Astrocyte (in vitro differentiated cells and primary cell): ENCODE results near the gene UTP18. TPM values are rescaled to one million over a fixed set of nuclear protein-coding genes. Genes with fewer than 3 reads are reported as not detected.
"Not testable (repeated sequence)": the region's sequence is repeated elsewhere in the genome, so short reads cannot be mapped to it uniquely, and the experiment has no call there.

Source experiments
- DNase-seq: peaks from one replicate; pipeline ENCODE4 v3.0.0-alpha.2; 2010; ENCODE audit warnings: low read depth
- FAIRE-seq: peaks from 2 replicates; lab custom pipeline; 2011; peaks lifted over from hg19 to GRCh38; lab: Jason Lieb, UNC
- H2AFZ ChIP-seq: 2 replicates; pipeline ENCODE4 v1.6.0; 2012; ENCODE audit warnings: low read depth, low read length, inconsistent platforms
- H3K27ac ChIP-seq: 2 replicates; pipeline ENCODE4 v1.5.1; 2011; ENCODE audit warnings: low read depth, low read length, inconsistent platforms
- H3K27me3 ChIP-seq: 2 replicates; pipeline ENCODE4 v1.6.0; 2011; ENCODE audit warnings: low read length, inconsistent platforms; ENCODE audit not compliant: insufficient read depth
- H3K36me3 ChIP-seq: 2 replicates; pipeline ENCODE4 v1.5.1; 2011; ENCODE audit warnings: low read length, inconsistent platforms; ENCODE audit not compliant: insufficient read depth
- H3K4me1 ChIP-seq: 2 replicates; pipeline ENCODE4 v1.5.1; 2011; ENCODE audit warnings: low read length, inconsistent platforms; ENCODE audit not compliant: insufficient read depth
- H3K4me2 ChIP-seq: 2 replicates; pipeline ENCODE4 v1.6.0; 2012; ENCODE audit warnings: low read length, inconsistent platforms
- H3K4me3 ChIP-seq: 2 replicates; pipeline ENCODE4 v1.5.1; 2011; ENCODE audit warnings: low read depth, mild to moderate bottlenecking, low read length, inconsistent platforms; ENCODE audit not compliant: insufficient read depth
- H3K79me2 ChIP-seq: 2 replicates; pipeline ENCODE4 v1.6.0; 2012; ENCODE audit warnings: mild to moderate bottlenecking, low read length, inconsistent platforms; ENCODE audit not compliant: insufficient read depth
- H3K9ac ChIP-seq: 2 replicates; pipeline ENCODE4 v1.6.0; 2012; ENCODE audit warnings: mild to moderate bottlenecking, low read length, inconsistent platforms
- H3K9me3 ChIP-seq: 2 replicates; pipeline ENCODE4 v1.5.1; 2012; ENCODE audit warnings: low read depth, mild to moderate bottlenecking, low read length, inconsistent platforms; ENCODE audit not compliant: insufficient read depth
- H4K20me1 ChIP-seq: 2 replicates; pipeline ENCODE4 v1.6.0; 2012; ENCODE audit warnings: low read length, inconsistent platforms; ENCODE audit not compliant: insufficient read depth
- H3K27ac Mint-ChIP-seq: one replicate; pipeline ENCODE4 v1.8.0; 2021; ENCODE audit warnings: mild to moderate bottlenecking, mixed read lengths; ENCODE audit not compliant: unreplicated experiment
- H3K27me3 Mint-ChIP-seq: one replicate; pipeline ENCODE4 v1.8.0; 2021; ENCODE audit warnings: low read depth, mixed read lengths; ENCODE audit not compliant: unreplicated experiment
- H3K36me3 Mint-ChIP-seq: one replicate; pipeline ENCODE4 v1.8.0; 2021; ENCODE audit warnings: low read depth, mixed read lengths; ENCODE audit not compliant: unreplicated experiment
- H3K4me1 Mint-ChIP-seq: one replicate; pipeline ENCODE4 v1.8.0; 2021; ENCODE audit warnings: low read depth, mixed read lengths; ENCODE audit not compliant: unreplicated experiment
- H3K4me3 Mint-ChIP-seq: one replicate; pipeline ENCODE4 v1.8.0; 2021; ENCODE audit warnings: mild to moderate bottlenecking, moderate library complexity, mixed read lengths; ENCODE audit not compliant: unreplicated experiment
- H3K9me3 Mint-ChIP-seq: one replicate; pipeline ENCODE4 v1.8.0; 2021; ENCODE audit warnings: mild to moderate bottlenecking, mixed read lengths; ENCODE audit not compliant: unreplicated experiment
- EZH2 ChIP-seq: IDR thresholded peaks from 2 replicates; pipeline ENCODE4 v1.6.1; 2012; ENCODE audit warnings: mild to moderate bottlenecking, low read length, inconsistent platforms; ENCODE audit not compliant: insufficient read depth
- total RNA-seq: library from RNA; stranded (reverse); gene quantifications from 2 replicates; pipeline ENCODE4 v1.2.1, GENCODE V29; 2021
- TF ChIP-seq, protein P1 (sequence below): IDR thresholded peaks from 2 replicates; pipeline ENCODE4 v1.5.1; 2011; ENCODE audit warnings: low read depth, mild to moderate bottlenecking, inconsistent platforms, low read length, moderate library complexity; ENCODE audit not compliant: insufficient read depth

Gene UTP18
- total RNA-seq, 1 donor from 2014 or later, result 35.0 TPM

DNA sequence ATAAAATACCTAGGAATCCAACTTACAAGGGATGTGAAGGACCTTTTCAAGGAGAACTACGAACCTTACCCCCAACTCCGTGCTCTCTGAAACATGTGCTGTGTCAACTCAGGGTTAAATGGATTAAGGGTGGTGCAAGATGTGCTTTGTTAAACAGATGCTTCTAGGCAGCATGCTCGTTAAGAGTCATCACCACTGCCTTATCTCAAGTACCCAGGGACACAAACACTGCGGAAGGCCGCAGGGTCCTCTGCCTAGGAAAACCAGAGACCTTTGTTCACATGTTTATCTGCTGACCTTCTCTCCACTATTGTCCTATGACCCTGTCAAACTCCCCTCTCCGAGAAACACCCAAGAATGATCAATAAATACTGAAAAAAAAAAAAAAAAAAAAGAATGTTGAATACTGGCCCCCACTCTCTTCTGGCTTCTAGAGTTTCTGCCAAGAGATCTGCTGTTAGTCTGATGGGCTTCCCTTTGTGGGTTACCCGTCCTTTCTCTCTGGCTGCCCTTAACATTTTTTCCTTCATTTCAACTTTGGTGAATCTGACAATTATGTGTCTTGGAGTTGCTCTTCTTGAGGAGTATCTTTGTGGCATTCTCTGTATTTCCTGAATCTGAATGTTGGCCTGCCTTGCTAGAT is 70.6 kb downstream of the UTP18 start:
- H3K4me3 Mint-ChIP-seq, H3K4me2 ChIP-seq, H3K9me3 ChIP-seq, H3K27ac Mint-ChIP-seq, H3K27me3 ChIP-seq, H3K36me3 Mint-ChIP-seq, H3K79me2 ChIP-seq, H3K4me1 ChIP-seq, H2AFZ ChIP-seq, H3K4me1 Mint-ChIP-seq, H3K9ac ChIP-seq, DNase-seq, H4K20me1 ChIP-seq, FAIRE-seq, H3K36me3 ChIP-seq, H3K4me3 ChIP-seq, H3K27ac ChIP-seq, H3K27me3 Mint-ChIP-seq: not testable (repeated sequence)
- peaks cover 14% of the 10 kb centered on the region for H3K9me3 Mint-ChIP-seq

DNA sequence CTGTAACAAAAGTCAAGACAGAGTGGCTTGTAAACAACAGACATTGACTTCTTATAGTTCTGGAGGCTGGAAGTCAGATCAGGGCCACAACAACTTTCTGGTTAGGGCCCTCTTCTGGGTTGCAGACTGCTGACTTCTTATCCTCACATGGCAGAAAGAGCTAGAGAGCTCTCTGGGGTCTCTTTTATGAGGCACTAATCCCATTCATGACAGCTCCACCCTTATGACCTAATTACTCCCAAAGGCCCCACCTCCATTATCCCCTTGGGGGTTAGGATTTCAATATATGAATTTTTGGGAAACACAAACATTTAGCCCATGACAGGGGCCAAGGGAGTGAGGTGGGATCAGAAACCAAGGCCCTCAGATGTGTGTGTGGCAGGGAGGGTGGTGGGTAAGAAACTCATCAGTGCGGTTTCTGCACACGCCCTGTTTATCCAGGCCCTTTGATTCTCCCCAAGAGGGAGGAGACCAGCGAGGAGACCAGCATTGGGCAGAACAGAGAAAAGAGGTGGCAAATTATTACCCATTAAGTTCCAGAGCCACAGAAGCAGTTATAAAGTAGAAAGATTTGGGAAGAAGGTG is 74.8 kb downstream of the UTP18 start:
- H3K4me1 ChIP-seq, result no peaks in the 10 kb centered on the region
- no peaks in the 10 kb centered on the region for H4K20me1 ChIP-seq
- no peak for FAIRE-seq
- H3K27ac ChIP-seq, result no peak overlapping the region
- no peak overlapping the region for H3K4me2 ChIP-seq
- H3K4me1 Mint-ChIP-seq, result no peaks in the 10 kb centered on the region
- H3K4me3 ChIP-seq, result no peak overlapping the region
- no peak overlapping the region for H3K27ac Mint-ChIP-seq
- no peak for TF ChIP-seq EZH2
- TF ChIP-seq, protein P1, sequence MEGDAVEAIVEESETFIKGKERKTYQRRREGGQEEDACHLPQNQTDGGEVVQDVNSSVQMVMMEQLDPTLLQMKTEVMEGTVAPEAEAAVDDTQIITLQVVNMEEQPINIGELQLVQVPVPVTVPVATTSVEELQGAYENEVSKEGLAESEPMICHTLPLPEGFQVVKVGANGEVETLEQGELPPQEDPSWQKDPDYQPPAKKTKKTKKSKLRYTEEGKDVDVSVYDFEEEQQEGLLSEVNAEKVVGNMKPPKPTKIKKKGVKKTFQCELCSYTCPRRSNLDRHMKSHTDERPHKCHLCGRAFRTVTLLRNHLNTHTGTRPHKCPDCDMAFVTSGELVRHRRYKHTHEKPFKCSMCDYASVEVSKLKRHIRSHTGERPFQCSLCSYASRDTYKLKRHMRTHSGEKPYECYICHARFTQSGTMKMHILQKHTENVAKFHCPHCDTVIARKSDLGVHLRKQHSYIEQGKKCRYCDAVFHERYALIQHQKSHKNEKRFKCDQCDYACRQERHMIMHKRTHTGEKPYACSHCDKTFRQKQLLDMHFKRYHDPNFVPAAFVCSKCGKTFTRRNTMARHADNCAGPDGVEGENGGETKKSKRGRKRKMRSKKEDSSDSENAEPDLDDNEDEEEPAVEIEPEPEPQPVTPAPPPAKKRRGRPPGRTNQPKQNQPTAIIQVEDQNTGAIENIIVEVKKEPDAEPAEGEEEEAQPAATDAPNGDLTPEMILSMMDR, result no peak
- no peak overlapping the region for H3K9ac ChIP-seq
- no peak overlapping the region for H2AFZ ChIP-seq
- no peak overlapping the region for H3K4me3 Mint-ChIP-seq
- no peaks in the 10 kb centered on the region for H3K9me3 ChIP-seq
- no peaks in the 10 kb centered on the region for H3K79me2 ChIP-seq
- H3K36me3 ChIP-seq, result no peaks in the 10 kb centered on the region
- DNase-seq, result no peak
- H3K27me3 Mint-ChIP-seq, result peaks cover 7% of the 10 kb centered on the region
- no peaks in the 10 kb centered on the region for H3K27me3 ChIP-seq
- peaks cover 5% of the 10 kb centered on the region for H3K9me3 Mint-ChIP-seq
- H3K36me3 Mint-ChIP-seq, result no peaks in the 10 kb centered on the region

DNA sequence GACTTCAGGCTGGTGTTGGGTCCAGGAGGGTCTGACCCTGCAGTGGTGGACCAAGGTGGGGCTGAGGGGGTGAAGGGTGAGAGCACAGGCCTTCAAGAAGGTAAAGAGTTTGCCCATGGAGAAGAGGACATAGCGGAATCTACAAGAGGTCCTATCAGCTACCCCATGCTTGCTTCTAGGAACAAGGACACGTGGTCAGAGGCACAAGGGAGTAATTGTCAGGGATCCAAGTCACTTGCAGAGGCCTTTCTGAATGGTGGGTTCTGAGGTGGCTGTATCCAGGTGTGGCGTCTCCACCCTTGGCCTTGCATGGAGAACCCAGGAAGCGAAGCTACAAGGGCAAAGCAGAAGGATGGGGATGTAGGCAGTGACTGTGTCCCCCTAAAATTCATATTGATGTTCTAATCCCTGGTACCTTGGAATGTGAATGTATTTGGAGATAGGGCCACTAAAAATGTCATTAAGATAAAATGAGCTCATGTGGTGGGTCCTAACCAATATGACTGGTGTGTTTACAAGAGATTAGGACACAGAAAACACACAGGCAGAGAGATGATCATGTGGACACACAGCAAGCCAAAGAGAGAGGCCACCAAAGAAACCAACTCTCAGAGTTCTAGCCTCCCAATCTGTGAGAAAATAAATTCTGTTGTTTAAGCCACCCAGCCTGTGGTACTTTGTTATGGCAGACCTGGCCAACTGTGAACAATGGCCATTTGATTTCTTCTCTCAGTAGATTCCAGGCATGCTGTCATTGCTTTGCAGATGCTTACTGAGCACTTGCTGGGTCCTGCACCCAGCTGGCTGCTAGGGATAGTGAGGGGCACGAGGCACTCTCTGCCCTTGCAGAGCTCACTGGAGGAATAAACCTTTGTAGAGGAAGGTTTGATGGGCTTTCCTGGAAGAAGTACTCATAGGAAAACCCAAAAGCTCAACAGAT is 75.8 kb downstream of the UTP18 start:
- H3K9me3 Mint-ChIP-seq, result peaks cover 5% of the 10 kb centered on the region

More for the DNA sequence above, 75.8 kb downstream of the UTP18 start:
- peaks cover 7% of the 10 kb centered on the region for H3K27me3 Mint-ChIP-seq
- no peak overlapping the region for H3K4me3 Mint-ChIP-seq
- Histone ChIP-seq H3K9me3 (no peaks in the 10 kb centered on the region), H3K4me1 (no peaks in the 10 kb centered on the region), H3K27me3 (no peaks in the 10 kb centered on the region), H2AFZ (no peak overlapping the region), H3K27ac (no peak overlapping the region), H3K36me3 (no peaks in the 10 kb centered on the region), H3K4me2 (no peak overlapping the region), H3K79me2 (no peaks in the 10 kb centered on the region), H3K9ac (no peak overlapping the region), H3K4me3 (no peak overlapping the region), H4K20me1 (no peaks in the 10 kb centered on the region)
- TF ChIP-seq, protein P1, result no peak
- no peak for TF ChIP-seq EZH2
- DNase-seq (no peak), FAIRE-seq (no peak)
- no peak overlapping the region for H3K27ac Mint-ChIP-seq
- no peaks in the 10 kb centered on the region for H3K36me3 Mint-ChIP-seq
- no peaks in the 10 kb centered on the region for H3K4me1 Mint-ChIP-seq
